GM18507 (cell line): Measurements from ENCODE around the gene GPR32.

Experiments used
- DNase-seq: peaks from one replicate; pipeline ENCODE4 v3.0.0; 2011; ENCODE audit warnings: low read depth; ENCODE audit not compliant: insufficient read length; ENCODE audit errors: extremely low spot score
- FAIRE-seq: peaks from 2 replicates; lab custom pipeline; 2011; peaks lifted over from hg19 to GRCh38; lab: Jason Lieb, UNC

GPR32 gene

GRCh38 chr19:50821248-50821612 is 51.0 kb downstream of the GPR32 start:
- DNase-seq, result no peak
- no peak for FAIRE-seq
